ENCODE measurements around the gene CS.
A peak's percentile ranks its signal among the peaks of the same experiment; 100 is the strongest.

Gene CS

DNA sequence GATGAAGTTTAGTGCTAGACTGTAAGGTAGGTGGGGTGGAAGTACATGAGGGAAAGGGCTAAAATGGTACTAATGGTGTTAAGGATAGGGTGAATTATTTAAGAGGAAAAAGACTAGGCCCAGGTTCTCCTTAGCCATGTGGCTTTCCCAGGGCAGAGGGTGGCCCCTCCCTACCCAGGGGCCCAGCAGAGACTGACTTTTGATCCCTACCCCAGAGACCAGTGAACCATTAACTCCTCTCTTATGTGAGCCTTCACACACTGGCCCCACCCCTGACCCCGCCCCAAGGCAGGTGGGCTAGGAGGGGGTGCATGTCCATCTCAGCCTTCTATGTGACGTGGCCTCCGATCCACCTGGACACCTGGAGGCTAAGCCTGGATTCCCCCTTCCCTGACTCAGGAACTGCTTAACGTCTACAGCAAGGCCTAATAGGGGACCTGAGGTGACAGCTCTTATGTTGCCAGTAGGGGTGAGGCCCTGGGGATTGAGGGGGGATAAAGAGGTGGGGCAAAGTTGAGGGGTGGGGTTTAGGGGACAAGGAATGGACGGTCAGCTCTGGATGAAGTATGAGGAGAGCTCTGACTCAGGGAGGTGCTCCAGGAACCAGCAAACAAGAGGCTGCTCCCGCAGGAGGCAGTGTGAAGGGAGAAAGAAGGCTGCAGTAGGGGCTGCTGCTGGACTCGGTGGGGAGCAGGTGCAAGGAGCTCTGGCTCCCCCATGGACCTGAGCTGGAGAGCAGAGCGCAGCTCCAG lies 69.5 kb downstream of the CS start:
- intact Hi-C loops (cut with DNase I): no loop called here
- no peak for DNase-seq

- no peak for DNase-seq
- intact Hi-C loops (cut with DNase I): no loop called here
These were observed 70.2 kb downstream of the CS start, which contains the start of gene SLC39A5 for GRCh38 chr12:56229916-56230431. Gene SLC39A5 (plus strand): TSS chr12:56230051. CDS start chr12:56231275, 1,224 bp downstream.

GRCh38 chr12:56229082-56229481 lies 71.0 kb downstream of the CS start:
- intact Hi-C loops (cut with DNase I): no loop called here

DNA sequence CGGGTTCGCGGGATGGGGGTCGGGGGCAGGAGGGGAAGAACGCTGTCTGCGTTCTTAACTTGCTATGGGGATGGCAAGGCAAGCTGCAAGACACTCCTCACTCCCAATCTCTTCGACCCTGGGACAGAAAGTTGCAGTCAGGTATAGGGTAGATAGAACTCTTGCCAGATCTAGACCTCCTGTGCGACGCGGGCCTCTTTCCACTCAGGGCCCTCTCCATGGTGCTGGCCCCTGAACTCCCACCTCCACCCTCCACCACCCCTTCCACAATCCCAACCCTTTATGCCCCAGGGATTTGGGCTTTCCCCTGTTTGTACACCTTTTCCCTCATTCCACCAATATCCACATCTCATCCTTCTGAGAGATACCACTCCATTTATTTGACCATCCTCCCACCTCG lies 75.2 kb downstream of the CS start:
- intact Hi-C loops (cut with DNase I): loop anchor here (2.0 to 5.0 kb wide), 3 partner anchors 32 to 98 kb away; partner anchors contain the start of genes ANKRD52 and ESYT1

More at GRCh38 chr12:56229082-56229481, 71.0 kb downstream of the CS start:
- DNase-seq: no peak

GRCh38 chr12:56224102-56224701 lies 75.9 kb downstream of the CS start, which contains the start of gene NABP2:
Gene NABP2 (plus strand): TSS chr12:56224342. CDS start chr12:56224857, 515 bp downstream.
- intact Hi-C loops (cut with DNase I): loop anchor here (2.0 to 5.0 kb wide), 3 partner anchors 33 to 97 kb away; partner anchors contain the start of genes ANKRD52 and ESYT1
- DNase-seq: peak; percentile 95 to 99 (median 98)

More for the DNA sequence above, 75.2 kb downstream of the CS start:
- no peak for DNase-seq

DNA sequence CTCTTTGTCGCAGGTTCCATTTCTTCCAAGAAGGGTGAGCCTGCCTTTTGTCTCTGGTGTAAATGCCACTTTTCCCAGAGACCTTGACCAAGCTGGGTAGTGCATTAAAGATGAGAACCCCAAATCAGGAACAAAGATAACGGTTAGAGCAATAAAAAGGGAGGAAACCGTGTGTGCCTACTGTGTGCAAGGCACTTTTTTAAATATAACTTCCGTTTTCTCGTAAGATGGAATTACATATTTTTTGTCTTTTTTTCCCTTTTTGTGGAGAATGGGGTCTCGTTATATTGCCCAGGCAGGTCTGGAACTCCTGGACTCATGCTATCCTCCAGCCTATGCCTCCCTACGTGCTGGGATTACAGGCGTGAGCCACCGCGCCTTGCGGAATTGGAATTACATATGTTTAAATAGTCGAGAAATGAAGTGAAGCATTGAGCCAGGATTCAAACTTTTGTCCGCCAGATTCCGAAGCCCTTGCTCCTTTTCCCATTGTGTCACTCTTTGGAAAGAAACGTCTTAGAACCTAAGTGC lies 76.5 kb downstream of the CS start:
- no peak for DNase-seq
- intact Hi-C loops (cut with DNase I): loop anchor here (2.0 to 5.0 kb wide), 3 partner anchors 33 to 96 kb away; partner anchors contain the start of genes ANKRD52 and ESYT1

DNA sequence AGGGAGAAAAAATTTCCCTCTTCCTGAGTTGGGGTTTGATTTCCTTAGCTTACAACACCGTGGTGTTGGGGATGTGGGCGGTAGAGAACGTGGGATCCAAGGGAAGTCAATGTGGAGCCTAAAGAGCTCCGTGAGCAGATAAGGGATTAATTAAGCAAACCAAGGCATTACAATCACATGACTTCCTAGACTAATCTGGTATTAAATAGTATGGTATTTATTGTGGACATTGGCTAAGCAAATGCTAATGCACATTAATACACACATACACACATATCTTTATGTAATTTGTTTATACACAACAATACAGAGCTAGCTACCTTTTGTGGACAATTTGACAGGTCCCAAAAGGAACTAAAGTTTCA lies 77.6 kb downstream of the CS start:
- intact Hi-C loops (cut with DNase I): loop anchor here (5.0 kb wide), 2 partner anchors 35 to 95 kb away; partner anchors contain the start of genes ANKRD52 and ESYT1
- no peak for DNase-seq

DNA sequence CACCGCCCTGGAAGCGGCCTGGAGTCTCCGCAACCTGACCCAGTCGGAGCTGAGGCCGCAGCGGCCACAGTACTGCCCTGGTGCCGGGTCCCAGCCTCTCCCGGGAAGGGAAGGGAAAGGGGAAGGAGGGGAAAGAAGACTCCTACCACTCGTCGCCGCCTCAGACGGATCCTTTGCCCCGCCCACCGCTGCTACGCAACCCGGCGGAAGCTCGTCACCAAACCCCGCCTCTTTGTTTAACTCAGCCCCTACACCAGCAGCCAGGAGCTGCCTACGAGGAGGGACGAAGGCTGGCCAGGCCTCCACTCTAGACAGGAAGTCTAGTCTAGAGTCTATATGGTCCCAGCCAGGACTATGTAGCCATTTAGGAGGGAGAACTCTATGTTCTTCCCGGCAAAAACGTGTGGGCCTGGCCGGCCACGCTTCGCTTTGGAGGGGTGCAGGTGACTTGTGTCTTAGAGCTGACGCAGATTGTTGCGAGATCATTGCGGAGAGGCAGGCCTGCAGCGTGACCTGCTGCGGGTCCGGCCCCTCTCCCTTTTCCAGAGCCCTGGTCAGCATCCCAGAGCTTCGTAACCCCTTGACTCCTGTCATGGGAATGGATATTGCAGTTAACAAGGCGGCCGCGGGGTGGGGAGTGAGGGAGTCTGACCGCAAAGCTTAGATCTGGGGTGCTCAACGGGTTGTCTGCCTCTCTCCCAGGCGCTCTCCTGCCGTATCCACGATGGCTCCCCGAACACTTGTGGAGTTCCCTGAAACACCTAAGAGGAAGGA lies 78.2 kb downstream of the CS start, which contains the start of gene RNF41:
TSS of gene RNF41 (minus strand) at position 166 of the 774 bp plus-strand sequence. CDS start 7,875 bp downstream, outside the sequence.
- intact Hi-C loops (cut with DNase I): loop anchor here (5.0 kb wide), 2 partner anchors 35 to 95 kb away; partner anchors contain the start of genes ANKRD52 and ESYT1
- DNase-seq: peak; percentile 95 to 99 (median 98)

Measured in head of caudate nucleus (tissue), 42 donors.